ENCODE measurements around the gene C10orf67. TPM values are rescaled to one million over a fixed set of nuclear protein-coding genes. Genes with fewer than 3 reads are reported as not detected.

Gene C10orf67
- total and polyA plus RNA-seq, 4 donors = 0.56 to 1.5 (median 0.87) TPM

- H3K4me1 ChIP-seq (ENCODE audit: control insufficient read depth, insufficient read depth, low read length) = peaks cover 18% of the 10 kb centered on the region
- H3K4me3 ChIP-seq (ENCODE audit: low read depth, low read length) = no peak overlapping the region
- no peak overlapping the region for H3K27ac ChIP-seq (ENCODE audit: low read depth, low read length)
- no peaks in the 10 kb centered on the region for H3K9me3 ChIP-seq (ENCODE audit: control insufficient read depth, insufficient read depth, low read length)
- H3K36me3 ChIP-seq (ENCODE audit: control insufficient read depth, insufficient read depth, low read length) = no peaks in the 10 kb centered on the region
- WGBS (ENCODE audit: insufficient coverage) = 0% methylated on average over 2 of the region's 4 CpGs
- H3K27me3 ChIP-seq (ENCODE audit: control insufficient read depth, insufficient read depth, low read length) = peaks cover 89% of the 10 kb centered on the region
- peak in 2 of 6 donors; percentile 17 to 47 for DNase-seq (ENCODE audit: low read depth in 4 of 6, low spot score in 6 of 6)
These were observed 142.8 kb downstream of the C10orf67 start for GRCh38 chr10:23201837-23202236.

DNA sequence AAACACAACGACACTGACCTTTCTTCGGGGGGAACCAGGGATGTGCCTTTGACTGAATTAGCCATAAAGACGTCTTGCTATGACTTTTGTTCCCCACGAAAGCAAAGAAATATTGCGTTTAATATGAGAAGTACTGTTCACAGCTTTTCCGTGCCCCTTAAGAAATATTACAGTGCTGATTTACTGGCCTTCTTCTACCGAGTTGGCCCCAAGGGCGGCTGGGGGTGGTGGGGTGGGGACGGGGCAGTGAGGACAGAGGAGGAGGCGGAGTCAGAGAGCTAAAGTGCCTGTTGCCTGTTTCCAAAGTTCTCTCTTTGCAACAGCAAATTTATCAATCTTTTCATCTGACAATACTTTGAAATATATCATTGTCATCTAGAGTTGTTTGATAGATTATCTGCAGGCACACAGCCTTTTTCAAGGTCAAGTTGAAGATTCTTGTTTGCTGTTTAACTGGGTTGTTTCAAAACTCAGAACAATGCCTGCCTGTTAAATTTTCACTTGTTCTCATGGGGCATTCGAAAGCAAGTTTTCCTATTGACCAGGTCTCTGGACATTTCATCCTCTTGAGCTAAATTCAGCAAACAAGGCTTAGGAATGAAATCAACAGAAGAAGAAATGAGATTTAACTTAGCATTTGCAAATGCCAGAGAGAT is 143.5 kb downstream of the C10orf67 start:
- DNase-seq (ENCODE audit: low read depth in 4 of 6, low spot score in 6 of 6) = no peak
- no peaks in the 10 kb centered on the region for H3K36me3 ChIP-seq (ENCODE audit: control insufficient read depth, insufficient read depth, low read length)
- WGBS (ENCODE audit: insufficient coverage) = 9% methylated on average over 4 of the region's 11 CpGs
- peaks cover 18% of the 10 kb centered on the region for H3K4me1 ChIP-seq (ENCODE audit: control insufficient read depth, insufficient read depth, low read length)
- peaks cover 94% of the 10 kb centered on the region for H3K27me3 ChIP-seq (ENCODE audit: control insufficient read depth, insufficient read depth, low read length)
- H3K4me3 ChIP-seq (ENCODE audit: low read depth, low read length) = no peak overlapping the region
- no peaks in the 10 kb centered on the region for H3K9me3 ChIP-seq (ENCODE audit: control insufficient read depth, insufficient read depth, low read length)
- no peak overlapping the region for H3K27ac ChIP-seq (ENCODE audit: low read depth, low read length)

GRCh38 chr10:23200586-23200985 is 144.0 kb downstream of the C10orf67 start:
- Histone ChIP-seq H3K27me3 (ENCODE audit: control insufficient read depth, insufficient read depth, low read length) (peaks cover 96% of the 10 kb centered on the region), H3K4me3 (ENCODE audit: low read depth, low read length) (no peak overlapping the region), H3K27ac (ENCODE audit: low read depth, low read length) (no peak overlapping the region), H3K9me3 (ENCODE audit: control insufficient read depth, insufficient read depth, low read length) (no peaks in the 10 kb centered on the region), H3K4me1 (ENCODE audit: control insufficient read depth, insufficient read depth, low read length) (peaks cover 18% of the 10 kb centered on the region), H3K36me3 (ENCODE audit: control insufficient read depth, insufficient read depth, low read length) (no peaks in the 10 kb centered on the region)
- DNase-seq (ENCODE audit: low read depth in 4 of 6, low spot score in 6 of 6) = no peak
- WGBS (ENCODE audit: insufficient coverage) = 7% methylated on average over 12 of the region's 12 CpGs

DNA sequence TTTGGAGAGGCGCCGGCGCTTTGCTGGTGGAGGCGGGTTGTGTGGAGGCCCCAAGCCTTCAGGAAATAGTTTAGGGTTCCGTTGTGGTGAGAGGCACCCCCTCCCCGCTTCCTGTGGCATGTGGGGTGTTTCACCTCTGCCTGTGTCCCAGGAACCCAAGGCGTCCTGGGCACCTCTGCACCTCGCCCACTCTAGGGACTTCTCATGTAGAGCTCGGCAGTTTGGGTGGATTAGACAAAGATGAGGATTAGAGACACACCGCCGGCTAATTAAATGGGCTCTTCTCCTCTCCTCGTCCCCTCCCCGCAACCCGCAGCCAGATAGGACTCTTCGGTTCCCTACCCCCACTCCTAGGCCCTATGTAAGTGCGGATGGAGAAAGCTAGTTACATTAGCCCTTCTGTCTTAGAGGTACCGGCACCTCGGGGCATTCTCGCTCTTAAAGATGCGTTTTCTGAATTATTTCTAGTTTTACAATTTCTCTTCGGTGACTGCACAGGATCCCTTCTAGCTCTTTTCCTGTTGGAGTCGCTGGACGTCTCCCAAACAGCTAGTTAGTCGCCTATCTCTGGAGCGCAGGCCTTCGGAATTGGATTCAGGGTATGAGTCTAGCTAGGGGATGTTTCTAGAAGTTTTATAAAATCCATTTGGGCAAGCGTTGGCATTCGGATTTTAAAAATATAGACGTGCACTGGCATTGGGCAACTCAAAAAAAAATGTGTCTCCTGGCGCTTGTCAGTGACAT is 144.7 kb downstream of the C10orf67 start:
- H3K4me3 ChIP-seq (ENCODE audit: low read depth, low read length) = no peak overlapping the region
- DNase-seq (ENCODE audit: low read depth in 4 of 6, low spot score in 6 of 6) = peak in 1 of 6 donors; percentile 5
- peaks cover 99% of the 10 kb centered on the region for H3K27me3 ChIP-seq (ENCODE audit: control insufficient read depth, insufficient read depth, low read length)
- no peaks in the 10 kb centered on the region for H3K36me3 ChIP-seq (ENCODE audit: control insufficient read depth, insufficient read depth, low read length)
- no peak overlapping the region for H3K27ac ChIP-seq (ENCODE audit: low read depth, low read length)
- H3K9me3 ChIP-seq (ENCODE audit: control insufficient read depth, insufficient read depth, low read length) = no peaks in the 10 kb centered on the region
- 6% methylated on average over 16 of the region's 30 CpGs for WGBS (ENCODE audit: insufficient coverage)
- peaks cover 24% of the 10 kb centered on the region for H3K4me1 ChIP-seq (ENCODE audit: control insufficient read depth, insufficient read depth, low read length)

- DNase-seq (ENCODE audit: low read depth in 4 of 6, low spot score in 6 of 6) = peak in 1 of 6 donors; percentile 39
- Histone ChIP-seq H3K36me3 (ENCODE audit: control insufficient read depth, insufficient read depth, low read length) (no peaks in the 10 kb centered on the region), H3K27me3 (ENCODE audit: control insufficient read depth, insufficient read depth, low read length) (peaks cover 99% of the 10 kb centered on the region), H3K4me1 (ENCODE audit: control insufficient read depth, insufficient read depth, low read length) (peaks cover 30% of the 10 kb centered on the region), H3K9me3 (ENCODE audit: control insufficient read depth, insufficient read depth, low read length) (no peaks in the 10 kb centered on the region), H3K4me3 (ENCODE audit: low read depth, low read length) (no peak overlapping the region), H3K27ac (ENCODE audit: low read depth, low read length) (no peak overlapping the region)
- WGBS (ENCODE audit: insufficient coverage) = 2% methylated on average over 60 of the region's 60 CpGs
These were observed 145.4 kb downstream of the C10orf67 start for GRCh38 chr10:23198940-23199767.

GRCh38 chr10:23198610-23198939 is 146.0 kb downstream of the C10orf67 start:
- peak in 1 of 6 donors; percentile 20 for DNase-seq (ENCODE audit: low read depth in 4 of 6, low spot score in 6 of 6)
- WGBS (ENCODE audit: insufficient coverage) = 0% methylated on average over 11 of the region's 13 CpGs
- no peaks in the 10 kb centered on the region for H3K9me3 ChIP-seq (ENCODE audit: control insufficient read depth, insufficient read depth, low read length)
- H3K36me3 ChIP-seq (ENCODE audit: control insufficient read depth, insufficient read depth, low read length) = no peaks in the 10 kb centered on the region
- H3K4me1 ChIP-seq (ENCODE audit: control insufficient read depth, insufficient read depth, low read length) = peaks cover 25% of the 10 kb centered on the region
- H3K4me3 ChIP-seq (ENCODE audit: low read depth, low read length) = no peak overlapping the region
- H3K27ac ChIP-seq (ENCODE audit: low read depth, low read length) = no peak overlapping the region
- peaks cover 99% of the 10 kb centered on the region for H3K27me3 ChIP-seq (ENCODE audit: control insufficient read depth, insufficient read depth, low read length)

- 18% methylated on average over 11 of the region's 12 CpGs for WGBS (ENCODE audit: insufficient coverage)
These were observed 147.2 kb downstream of the C10orf67 start for GRCh38 chr10:23197416-23197861.

GRCh38 chr10:23196915-23197314 is 147.7 kb downstream of the C10orf67 start:
- Histone ChIP-seq H3K27ac (ENCODE audit: low read depth, low read length) (no peak overlapping the region), H3K4me3 (ENCODE audit: low read depth, low read length) (no peak overlapping the region), H3K36me3 (ENCODE audit: control insufficient read depth, insufficient read depth, low read length) (no peaks in the 10 kb centered on the region), H3K27me3 (ENCODE audit: control insufficient read depth, insufficient read depth, low read length) (peaks cover 95% of the 10 kb centered on the region), H3K4me1 (ENCODE audit: control insufficient read depth, insufficient read depth, low read length) (peaks cover 35% of the 10 kb centered on the region), H3K9me3 (ENCODE audit: control insufficient read depth, insufficient read depth, low read length) (no peaks in the 10 kb centered on the region)
- no peak for DNase-seq (ENCODE audit: low read depth in 4 of 6, low spot score in 6 of 6)
- WGBS (ENCODE audit: insufficient coverage) = no CpG with 5 or more reads among the region's 3 CpGs

More at GRCh38 chr10:23197416-23197861, 147.2 kb downstream of the C10orf67 start:
- Histone ChIP-seq H3K27me3 (ENCODE audit: control insufficient read depth, insufficient read depth, low read length) (peaks cover 96% of the 10 kb centered on the region), H3K27ac (ENCODE audit: low read depth, low read length) (no peak overlapping the region), H3K9me3 (ENCODE audit: control insufficient read depth, insufficient read depth, low read length) (no peaks in the 10 kb centered on the region), H3K36me3 (ENCODE audit: control insufficient read depth, insufficient read depth, low read length) (no peaks in the 10 kb centered on the region), H3K4me1 (ENCODE audit: control insufficient read depth, insufficient read depth, low read length) (peaks cover 33% of the 10 kb centered on the region), H3K4me3 (ENCODE audit: low read depth, low read length) (no peak overlapping the region)
- DNase-seq (ENCODE audit: low read depth in 4 of 6, low spot score in 6 of 6) = peak in 1 of 6 donors; percentile 1

DNA sequence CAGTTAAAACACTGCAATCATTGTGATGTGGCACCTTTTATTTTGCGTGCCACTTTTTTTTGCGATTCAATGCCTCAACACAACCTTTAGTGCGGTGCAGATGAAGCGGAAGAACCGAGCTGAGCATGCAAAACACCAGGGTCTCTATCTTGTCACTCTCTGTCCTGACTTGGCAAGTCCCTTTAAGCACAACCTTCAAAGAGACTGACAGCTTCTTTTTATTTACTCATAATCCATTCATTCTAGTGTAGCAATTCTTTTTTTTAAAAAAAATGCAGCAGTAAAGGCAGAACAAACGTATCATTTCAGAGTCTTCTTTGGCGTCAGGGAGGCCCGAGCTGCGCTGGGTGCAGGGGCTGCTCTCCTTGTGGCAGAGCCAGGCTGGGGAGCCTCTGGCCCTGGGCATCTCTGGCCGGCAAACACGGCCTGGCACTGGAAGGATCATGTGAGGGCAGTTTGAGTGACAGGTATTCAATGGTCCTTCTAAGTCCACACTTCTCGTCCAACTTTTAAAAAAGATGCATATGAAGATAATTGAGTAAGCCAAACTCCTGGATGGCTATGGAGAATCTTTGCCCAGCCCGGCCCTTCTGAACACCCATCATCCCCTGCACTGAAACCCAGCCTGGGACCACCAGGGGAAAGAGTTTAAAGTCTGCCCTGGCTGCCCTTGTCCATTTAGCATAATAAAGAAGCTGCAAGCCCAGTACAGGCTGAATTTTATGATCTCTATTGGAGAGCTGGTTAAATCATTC is 148.6 kb downstream of the C10orf67 start:
- H3K9me3 ChIP-seq (ENCODE audit: control insufficient read depth, insufficient read depth, low read length) = no peaks in the 10 kb centered on the region
- peaks cover 95% of the 10 kb centered on the region for H3K27me3 ChIP-seq (ENCODE audit: control insufficient read depth, insufficient read depth, low read length)
- no peak overlapping the region for H3K4me3 ChIP-seq (ENCODE audit: low read depth, low read length)
- 23% methylated on average over 9 of the region's 13 CpGs for WGBS (ENCODE audit: insufficient coverage)
- peak in 1 of 6 donors; percentile 49 for DNase-seq (ENCODE audit: low read depth in 4 of 6, low spot score in 6 of 6)
- no peaks in the 10 kb centered on the region for H3K36me3 ChIP-seq (ENCODE audit: control insufficient read depth, insufficient read depth, low read length)
- H3K4me1 ChIP-seq (ENCODE audit: control insufficient read depth, insufficient read depth, low read length) = peaks cover 41% of the 10 kb centered on the region
- no peak overlapping the region for H3K27ac ChIP-seq (ENCODE audit: low read depth, low read length)
